Measurements from ENCODE around the gene SEMA5B. TPM values are rescaled to one million over a fixed set of nuclear protein-coding genes. Genes with fewer than 3 reads are reported as not detected.

The SEMA5B gene
- total and polyA plus RNA-seq, 3 donors from 2014 or later, result 0.68 to 2.0 (median 1.3) TPM

- Histone ChIP-seq H3K4me3 (no peak overlapping the region), H3K36me3 (ENCODE audit: low read depth, missing control alignments) (no peaks in the 10 kb centered on the region), H3K27ac (no peak overlapping the region), H3K4me1 (peaks cover 9% of the 10 kb centered on the region), H3K27me3 (no peaks in the 10 kb centered on the region), H3K9me3 (no peaks in the 10 kb centered on the region)
- no peak for TF ChIP-seq CTCF (IDR thresholded peaks at IDR 0.05)
- no peak for TF ChIP-seq POLR2A (IDR thresholded peaks at IDR 0.05)
- WGBS, 2 donors, result 78 to 82% methylated on average over 6 of the region's 6 CpGs
- intact Hi-C loops (cut with DNase I; ENCODE audit: low total_unique reads), result no loop called here
- no peak for DNase-seq
Measured at GRCh38 chr3:122992133-122992532, 35.4 kb downstream of the SEMA5B start.

- 87 to 88% methylated on average over 8 of the region's 8 CpGs for WGBS, 2 donors
- TF ChIP-seq CTCF (IDR thresholded peaks at IDR 0.05) (no peak), POLR2A (IDR thresholded peaks at IDR 0.05) (no peak)
- Histone ChIP-seq H3K4me1 (peaks cover 4% of the 10 kb centered on the region), H3K27me3 (no peaks in the 10 kb centered on the region), H3K36me3 (ENCODE audit: low read depth, missing control alignments) (no peaks in the 10 kb centered on the region), H3K27ac (no peak overlapping the region), H3K4me3 (no peak overlapping the region), H3K9me3 (no peaks in the 10 kb centered on the region)
- intact Hi-C loops (cut with DNase I; ENCODE audit: low total_unique reads), result no loop called here
- no peak for DNase-seq
Measured at GRCh38 chr3:122991236-122991985, 36.2 kb downstream of the SEMA5B start.

- Histone ChIP-seq H3K36me3 (ENCODE audit: low read depth, missing control alignments) (no peaks in the 10 kb centered on the region), H3K4me1 (no peaks in the 10 kb centered on the region), H3K27ac (no peak overlapping the region), H3K9me3 (no peaks in the 10 kb centered on the region), H3K4me3 (no peak overlapping the region), H3K27me3 (no peaks in the 10 kb centered on the region)
- intact Hi-C loops (cut with DNase I; ENCODE audit: low total_unique reads), result no loop called here
- 91 to 94% methylated on average over 4 of the region's 4 CpGs for WGBS, 2 donors
- DNase-seq, result no peak
- TF ChIP-seq POLR2A (IDR thresholded peaks at IDR 0.05) (no peak), CTCF (IDR thresholded peaks at IDR 0.05) (no peak)
Measured at GRCh38 chr3:122989856-122990575, 37.5 kb downstream of the SEMA5B start.

GRCh38 chr3:122988508-122988907, 39.1 kb downstream of the SEMA5B start:
- TF ChIP-seq CTCF (IDR thresholded peaks at IDR 0.05), result no peak
- no peak for TF ChIP-seq POLR2A (IDR thresholded peaks at IDR 0.05)
- DNase-seq, result no peak
- Histone ChIP-seq H3K27me3 (no peaks in the 10 kb centered on the region), H3K36me3 (ENCODE audit: low read depth, missing control alignments) (no peaks in the 10 kb centered on the region), H3K4me3 (no peak overlapping the region), H3K9me3 (no peaks in the 10 kb centered on the region), H3K27ac (no peak overlapping the region), H3K4me1 (no peaks in the 10 kb centered on the region)
- 39 to 80% methylated on average over 1 to 5 of the region's 5 CpGs for WGBS, 2 donors
- intact Hi-C loops (cut with DNase I; ENCODE audit: low total_unique reads), result no loop called here
